HG03066 (cell line): Measurements from ENCODE around the gene PACS2.

Experiments
- ATAC-seq: cut with Tn5 transposase; IDR thresholded peaks from one replicate; pipeline ENCODE4 v1.9.1; 2021; ENCODE audit warnings: low read depth; ENCODE audit not compliant: unreplicated experiment

Gene PACS2

DNA sequence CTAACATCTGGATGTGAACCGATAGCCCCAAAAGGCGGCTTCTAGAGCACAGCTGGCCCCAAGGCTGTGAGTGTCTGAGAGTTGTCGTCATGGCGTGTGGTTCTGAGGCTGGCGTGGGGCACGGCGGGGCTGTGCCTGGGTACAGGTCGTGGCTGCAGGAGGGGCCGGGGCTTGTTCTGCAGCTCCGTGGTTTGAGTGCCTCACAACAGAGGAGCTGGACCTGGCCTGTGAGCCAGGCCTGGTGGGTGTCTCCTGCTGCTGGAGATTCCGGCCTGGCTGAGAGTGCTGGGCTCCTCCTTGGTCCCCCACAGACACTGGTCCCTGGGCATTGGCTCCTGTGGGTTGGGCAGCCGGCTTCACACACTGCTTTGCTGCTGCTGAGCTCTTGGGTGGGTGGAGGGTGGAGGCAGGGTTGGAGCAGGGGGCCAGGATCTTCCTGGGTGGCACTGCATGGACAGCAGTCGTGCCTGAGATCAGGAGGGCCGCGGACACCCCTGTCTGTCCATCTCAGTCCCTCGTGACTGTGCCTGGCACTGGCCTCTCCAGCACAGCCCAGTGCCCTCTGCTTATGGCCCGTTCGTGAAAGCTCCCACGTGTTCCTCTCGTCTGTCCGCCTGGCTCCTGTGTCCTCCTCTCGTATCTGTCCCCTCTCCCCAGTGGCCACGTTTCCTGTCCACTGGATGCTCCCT lies 52.0 kb downstream of the PACS2 start:
- no peak for ATAC-seq

GRCh38 chr14:105367116-105368031 lies 52.8 kb downstream of the PACS2 start:
- no peak for ATAC-seq

- no peak for ATAC-seq
Measured at GRCh38 chr14:105368032-105368417, 53.5 kb downstream of the PACS2 start.

GRCh38 chr14:105368426-105368825 lies 53.9 kb downstream of the PACS2 start:
- ATAC-seq: no peak

DNA sequence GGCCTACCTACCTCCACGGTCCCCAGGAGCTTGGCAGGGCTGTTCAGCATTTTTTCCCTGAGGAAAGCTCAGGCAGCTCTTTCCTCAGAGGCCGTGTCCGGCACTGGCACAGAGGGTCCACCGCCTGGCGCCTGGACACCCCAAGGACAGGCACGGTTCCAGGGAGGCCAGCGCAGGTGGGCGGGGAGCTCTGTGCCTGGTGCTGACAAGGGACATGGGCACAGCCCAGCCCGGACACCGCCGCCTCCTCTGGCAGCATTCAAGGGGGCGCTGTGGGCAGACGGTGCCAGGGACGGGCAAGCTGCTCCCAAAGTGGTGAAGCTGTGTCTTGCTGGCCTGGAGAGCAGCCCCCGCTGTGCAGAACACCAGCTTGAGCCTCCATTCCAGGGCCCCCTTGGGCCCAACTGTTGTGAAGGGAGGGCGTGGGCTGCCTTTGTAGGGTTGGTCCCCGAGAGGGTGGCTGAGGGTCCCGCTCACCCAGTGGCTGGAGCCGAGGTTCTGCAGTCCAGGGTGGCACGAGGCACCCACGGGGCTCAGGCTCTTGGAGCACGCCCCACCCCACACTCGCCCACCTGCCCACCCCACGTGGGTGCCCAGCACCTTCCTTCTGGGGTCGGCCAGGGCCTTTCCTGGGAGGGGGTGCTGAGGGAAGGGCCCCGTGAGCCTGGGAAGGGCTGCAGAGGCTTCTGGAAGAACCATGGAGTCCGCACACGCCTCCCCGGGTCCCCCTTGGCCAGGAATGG lies 54.5 kb downstream of the PACS2 start:
- ATAC-seq: no peak

DNA sequence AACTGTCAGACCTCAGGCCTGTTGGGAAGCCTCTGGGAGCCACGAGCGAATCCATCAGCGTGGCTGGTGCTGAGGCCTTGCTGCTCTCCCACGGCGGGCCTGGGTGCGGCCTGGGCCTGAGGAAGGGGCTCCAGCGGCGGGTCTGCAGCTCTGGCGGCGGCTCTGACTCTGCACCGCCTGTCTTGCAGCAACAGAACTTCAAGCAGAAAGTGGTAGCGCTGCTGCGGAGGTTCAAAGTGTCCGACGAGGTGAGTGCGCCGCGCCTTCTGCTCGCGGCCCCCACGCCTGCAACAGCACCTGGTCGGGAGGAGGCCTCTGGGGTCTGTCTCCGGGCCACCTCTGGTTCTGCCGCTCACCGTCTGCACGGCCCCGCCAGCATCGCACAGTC lies 55.1 kb downstream of the PACS2 start:
- ATAC-seq: no peak

DNA sequence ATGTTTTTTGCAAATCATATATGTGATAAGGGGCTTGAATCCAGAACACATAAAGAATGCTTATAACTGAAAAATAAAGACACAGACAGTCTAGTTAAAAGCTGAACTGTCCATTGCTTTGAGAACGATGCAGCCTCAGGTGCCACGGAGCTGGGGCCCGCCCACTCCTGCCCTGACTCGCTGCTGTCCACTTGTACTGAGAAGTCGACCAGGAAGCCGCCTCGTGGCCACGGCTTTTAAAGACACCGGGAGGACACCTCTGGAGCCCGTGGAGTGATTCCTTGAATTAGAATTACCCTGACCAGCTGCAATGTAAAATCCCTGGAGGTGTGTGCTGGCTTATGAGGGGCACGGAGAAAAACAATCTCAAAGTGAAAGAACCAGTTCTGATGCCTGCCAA lies 59.8 kb downstream of the PACS2 start:
- no peak for ATAC-seq

DNA sequence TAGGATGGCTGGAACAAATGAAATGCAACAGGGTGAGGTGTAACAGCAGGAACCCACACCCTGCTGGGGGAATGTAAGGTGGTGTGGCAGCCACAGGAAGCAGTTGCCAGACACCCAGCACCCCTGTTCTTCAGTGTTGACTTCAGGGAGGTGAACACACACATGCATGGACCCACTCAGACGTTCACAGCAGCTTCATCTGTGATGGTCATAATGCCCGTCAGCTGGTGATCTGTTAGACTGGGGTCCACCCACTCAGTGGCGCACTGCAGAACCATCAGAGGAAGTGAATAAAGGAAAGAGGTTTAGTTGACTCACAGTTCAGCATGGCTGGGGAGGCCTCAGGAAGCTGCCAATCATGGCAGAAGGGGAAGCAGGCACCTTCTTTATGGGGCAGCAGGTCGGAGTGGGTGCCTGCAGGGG lies 61.1 kb downstream of the PACS2 start:
- ATAC-seq: no peak

DNA sequence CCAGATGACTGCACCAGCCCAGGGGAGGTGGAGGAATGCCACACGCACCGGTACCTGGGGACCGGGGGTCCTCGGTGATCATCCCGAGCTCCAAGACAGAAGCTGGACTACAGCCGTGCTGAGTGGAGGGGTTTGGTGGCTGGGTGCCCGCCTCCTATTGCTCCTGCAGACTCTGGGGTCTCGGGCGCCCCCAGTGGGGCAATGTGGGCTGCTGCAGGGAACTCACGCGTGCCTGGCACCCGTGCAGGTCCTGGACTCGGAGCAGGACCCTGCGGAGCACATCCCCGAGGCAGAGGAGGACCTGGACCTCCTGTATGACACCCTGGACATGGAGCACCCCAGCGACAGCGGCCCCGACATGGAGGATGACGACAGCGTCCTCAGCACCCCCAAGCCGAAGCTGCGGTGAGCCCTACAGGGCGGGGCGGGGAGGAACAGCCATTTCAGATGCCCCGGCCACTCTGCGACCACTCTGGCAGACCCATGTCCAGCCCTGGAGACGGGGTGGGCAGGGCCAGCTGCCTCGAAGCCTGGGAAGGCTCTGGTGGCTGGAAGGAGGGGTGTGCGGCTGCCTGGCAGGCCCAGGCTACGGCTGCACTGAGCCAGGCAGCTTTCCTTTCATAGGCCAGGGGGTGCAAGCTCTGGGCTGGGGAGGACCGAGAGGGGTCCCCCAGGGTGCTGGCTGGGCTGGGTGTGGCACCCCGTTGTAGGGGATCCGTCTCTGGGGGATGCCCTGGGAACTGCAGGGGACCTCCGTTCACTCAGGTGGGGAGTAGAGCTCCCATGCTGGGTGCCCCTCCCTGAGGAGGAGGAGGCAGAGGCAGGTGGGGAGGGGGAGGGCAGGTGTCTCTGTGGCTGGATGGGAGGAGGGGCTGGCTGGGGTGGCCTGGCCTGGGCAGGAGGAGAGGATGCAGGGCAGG lies 62.2 kb downstream of the PACS2 start:
- ATAC-seq: no peak

GRCh38 chr14:105377555-105378182 lies 63.1 kb downstream of the PACS2 start:
- no peak for ATAC-seq

DNA sequence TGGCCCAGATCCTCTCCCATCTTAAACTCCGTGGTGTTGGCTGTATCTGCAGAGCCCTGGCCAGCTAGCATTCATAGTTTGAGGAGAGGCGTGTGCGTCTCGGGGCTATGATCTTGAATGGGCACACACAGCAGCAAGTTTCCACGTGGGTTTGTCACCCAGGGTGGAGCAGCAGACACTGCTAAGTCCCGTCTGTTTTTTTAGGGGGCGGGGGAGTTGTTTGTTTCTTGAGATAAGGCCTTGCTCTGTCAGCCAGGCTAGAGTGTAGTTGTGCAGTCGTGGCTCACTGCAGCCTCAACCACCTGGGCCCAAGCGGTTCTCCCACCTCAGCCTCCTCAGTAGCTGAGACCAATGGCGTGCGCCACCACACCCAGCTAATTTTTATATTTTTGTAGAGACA lies 63.7 kb downstream of the PACS2 start:
- ATAC-seq: no peak

GRCh38 chr14:105378873-105379685 lies 64.5 kb downstream of the PACS2 start:
- no peak for ATAC-seq

GRCh38 chr14:105379946-105380345 lies 65.4 kb downstream of the PACS2 start:
- no peak for ATAC-seq

- no peak for ATAC-seq
Measured at GRCh38 chr14:105380756-105381155, 66.2 kb downstream of the PACS2 start.

DNA sequence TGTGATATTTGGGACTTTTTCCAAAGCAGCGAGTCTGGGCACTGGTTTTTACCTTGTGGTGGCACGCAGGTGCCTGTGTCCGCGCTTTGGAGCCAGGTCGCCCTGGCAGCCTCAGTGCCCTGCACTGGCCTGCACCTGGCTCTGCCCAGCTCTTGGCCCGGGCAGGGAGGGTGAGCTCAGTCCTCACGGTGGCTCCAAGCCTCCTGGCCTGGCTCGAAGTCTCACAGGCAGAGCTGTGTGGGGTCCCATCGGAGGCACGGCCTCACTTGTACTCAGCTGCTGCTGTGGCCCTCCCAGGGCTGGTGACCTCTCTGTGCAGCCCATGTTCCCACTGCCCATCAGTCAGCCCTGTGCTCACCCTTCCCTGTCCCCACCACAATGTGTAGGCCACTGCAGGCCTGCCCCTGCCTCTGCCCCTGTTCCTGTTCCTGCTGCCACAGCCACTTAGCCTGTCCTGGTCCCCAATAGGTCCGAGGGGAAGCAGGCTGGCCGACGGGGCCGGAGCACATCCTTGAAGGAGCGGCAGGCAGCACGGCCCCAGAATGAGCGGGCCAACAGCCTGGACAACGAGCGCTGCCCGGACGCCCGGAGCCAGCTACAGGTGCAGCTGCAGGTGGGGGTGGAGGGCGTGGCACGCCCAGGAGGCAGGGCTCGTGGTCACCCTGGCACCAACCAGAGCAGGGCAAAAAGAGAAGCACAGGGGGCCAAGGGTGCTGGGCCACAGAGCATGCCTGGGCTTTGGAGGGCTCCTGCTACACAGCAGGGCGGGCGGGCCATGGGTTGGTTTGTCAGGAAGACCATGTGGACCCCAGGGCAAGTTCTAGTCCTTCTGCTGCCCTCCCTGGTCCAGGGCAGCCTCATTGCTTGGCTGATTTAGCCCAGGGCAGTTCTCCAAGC lies 67.1 kb downstream of the PACS2 start:
- ATAC-seq: no peak

DNA sequence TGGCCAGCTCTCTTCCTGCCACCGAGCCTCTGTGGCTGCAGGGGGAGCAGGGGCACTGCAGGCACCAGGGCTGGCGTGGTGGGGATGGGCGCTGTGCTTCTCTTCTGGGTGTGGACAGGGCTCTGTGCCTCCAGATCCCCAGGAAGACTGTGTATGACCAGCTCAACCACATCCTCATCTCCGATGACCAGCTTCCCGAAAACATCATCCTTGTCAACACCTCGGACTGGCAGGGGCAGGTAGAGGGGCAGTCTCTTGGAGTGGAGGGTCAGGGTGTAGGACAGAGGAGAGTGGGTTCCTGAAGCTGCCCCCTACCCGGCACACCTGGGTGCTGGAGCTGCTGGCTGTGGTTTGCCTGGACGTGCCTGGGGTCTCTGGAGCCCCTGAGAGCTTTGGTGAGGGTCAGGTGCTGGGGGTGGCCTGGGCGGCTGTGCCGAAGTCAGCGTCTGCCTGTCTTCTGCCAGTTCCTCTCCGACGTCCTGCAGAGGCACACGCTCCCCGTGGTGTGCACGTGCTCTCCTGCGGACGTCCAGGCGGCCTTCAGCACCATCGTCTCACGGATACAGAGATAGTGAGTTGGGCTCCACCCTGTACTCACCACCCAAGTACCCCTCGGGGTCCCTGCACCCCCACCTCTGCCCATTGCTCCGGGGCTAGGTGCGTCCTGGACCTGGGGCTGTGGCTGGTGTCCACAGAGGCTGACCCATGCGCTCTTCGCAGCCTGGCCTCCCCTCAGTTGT lies 68.0 kb downstream of the PACS2 start:
- ATAC-seq: no peak

DNA sequence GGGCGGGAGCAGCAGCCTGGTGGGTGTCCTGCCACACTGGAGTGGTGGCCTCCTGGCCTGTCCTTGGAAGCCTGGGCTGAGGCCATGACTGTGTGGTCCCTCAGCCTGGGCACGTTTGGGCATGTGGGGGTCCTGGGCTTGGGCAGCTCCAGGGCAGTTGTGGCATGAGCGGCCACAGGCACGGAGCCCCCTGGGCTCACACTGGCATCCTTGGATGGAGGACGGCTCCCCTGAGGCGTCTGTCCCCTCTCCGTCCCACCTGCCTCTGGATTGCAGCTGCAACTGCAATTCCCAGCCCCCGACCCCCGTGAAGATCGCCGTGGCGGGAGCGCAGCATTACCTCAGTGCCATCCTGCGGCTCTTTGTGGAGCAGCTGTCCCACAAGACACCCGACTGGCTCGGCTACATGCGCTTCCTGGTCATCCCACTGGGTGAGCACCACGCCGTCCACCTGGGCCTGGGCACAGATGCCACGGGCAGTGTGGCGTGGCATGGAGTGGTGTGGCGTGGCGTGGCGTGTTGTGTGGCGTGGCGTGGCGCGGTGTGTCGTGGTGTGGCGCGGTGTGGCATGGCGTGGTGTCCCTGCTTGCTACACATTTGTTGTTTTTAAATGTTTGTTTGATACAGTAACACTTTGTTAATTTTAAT lies 68.7 kb downstream of the PACS2 start:
- ATAC-seq: no peak
